Sigmoid colon (tissue), 4 donors: ENCODE results near the gene CTPS2.

Experiments used
- CTCF ChIP-seq, 4 experiments: fragments of 450-650 bp in 3 of 4; fragments of 200-600 bp in 1 of 4; IDR thresholded peaks; one replicate each; pipeline ENCODE4 v1.5.1; 2016 to 2019; ENCODE audit warnings: antibody characterized with exemption in 4 of 4, mild to moderate bottlenecking in 3 of 4, moderate library complexity in 2 of 4
- EP300 ChIP-seq, 4 donors: sonication (generic); formaldehyde crosslinking; IDR thresholded peaks; one replicate each; pipeline ENCODE4 v1.6.1; 2017; ENCODE audit warnings: antibody characterized with exemption in 4 of 4
- POLR2A ChIP-seq, 2 donors: fragments of 450-650 bp; IDR thresholded peaks; one replicate each; pipeline ENCODE4 v1.6.1; 2016; ENCODE audit warnings: antibody characterized with exemption in 2 of 2, mild to moderate bottlenecking in 2 of 2, moderate library complexity in 2 of 2
- POLR2AphosphoS5 ChIP-seq, 4 donors: sonication (generic); formaldehyde crosslinking; IDR thresholded peaks; one replicate each; pipeline ENCODE4 v1.6.1; 2017; ENCODE audit warnings: antibody characterized with exemption in 4 of 4

- TF ChIP-seq POLR2A (IDR thresholded peaks at IDR 0.05) (no peak), CTCF (IDR thresholded peaks at IDR 0.05) (no peak), POLR2AphosphoS5 (IDR thresholded peaks at IDR 0.05) (no peak), EP300 (IDR thresholded peaks at IDR 0.05) (no peak)
These were observed 118.7 kb downstream of the CTPS2 start for GRCh38 chrX:16593801-16594200.
